ENCODE results near the gene HID1.

The HID1 gene

DNA sequence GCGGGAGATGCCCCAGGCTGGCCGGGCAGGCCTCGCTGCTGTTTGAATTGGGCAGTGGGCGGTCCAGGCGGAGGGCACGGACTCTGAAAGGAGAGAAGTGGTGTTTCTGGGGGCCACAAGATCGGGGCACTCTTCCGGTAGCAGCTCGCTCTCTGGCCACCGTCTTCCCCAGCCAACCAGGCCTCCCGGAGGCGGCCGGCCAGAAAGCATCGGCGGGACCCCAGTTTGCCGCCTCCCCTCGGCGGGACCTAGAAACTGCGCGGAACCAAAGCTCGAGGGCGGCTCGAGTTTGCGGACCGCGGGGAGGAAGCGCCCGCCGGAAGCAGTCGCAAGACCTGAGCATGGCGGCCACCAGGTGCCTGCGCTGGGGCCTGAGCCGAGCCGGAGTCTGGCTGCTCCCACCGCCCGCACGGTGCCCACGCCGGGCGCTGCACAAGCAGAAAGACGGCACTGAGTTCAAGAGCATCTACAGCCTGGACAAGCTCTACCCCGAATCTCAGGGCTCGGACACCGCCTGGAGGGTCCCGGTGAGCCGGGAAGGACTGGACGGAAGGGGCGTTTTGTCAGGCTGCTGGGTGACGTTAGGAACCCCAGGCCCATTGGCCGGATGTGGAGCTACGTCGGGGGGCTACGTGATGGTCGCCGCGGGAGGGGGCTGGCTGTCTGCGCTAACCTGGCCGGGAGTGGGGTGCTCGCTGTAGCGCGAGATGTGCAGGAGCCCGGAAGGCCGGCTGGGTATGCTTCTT, 40.0 kb upstream of the HID1 start, which contains the start of gene MRPL58:
Gene MRPL58 (plus strand): TSS at position 325 of the 746 bp plus-strand sequence. CDS start 17 bp downstream, at position 342.
- DNase-seq (ENCODE audit: low read depth) = peak; percentile 94
- peak within 1 kb of the TSS; percentile 92 for H3K4me3 ChIP-seq (ENCODE audit: low read depth, low read length)

GRCh38 chr17:75012096-75012345, 39.5 kb upstream of the HID1 start:
- TF ChIP-seq CTCF (IDR thresholded peaks at IDR 0.05; ENCODE audit: low read depth, low read length) (no peak), MYC (IDR thresholded peaks at IDR 0.05; ENCODE audit: low read depth, low read length) (no peak), POLR2A (IDR thresholded peaks at IDR 0.05; ENCODE audit: extremely low read depth, insufficient read length) (no peak)
- TF ChIP-seq, protein P1, sequence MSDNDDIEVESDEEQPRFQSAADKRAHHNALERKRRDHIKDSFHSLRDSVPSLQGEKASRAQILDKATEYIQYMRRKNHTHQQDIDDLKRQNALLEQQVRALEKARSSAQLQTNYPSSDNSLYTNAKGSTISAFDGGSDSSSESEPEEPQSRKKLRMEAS (IDR thresholded peaks at IDR 0.05; ENCODE audit: low read depth, low read length) = no peak
- H3K4me3 ChIP-seq (ENCODE audit: low read depth, low read length) = peak overlapping the region; percentile 92
- DNase-seq (ENCODE audit: low read depth) = no peak

More for the DNA sequence above, 40.0 kb upstream of the HID1 start, which contains the start of gene MRPL58:
- TF ChIP-seq, protein P1 (IDR thresholded peaks at IDR 0.05; ENCODE audit: low read depth, low read length) = peak; percentile 64
- TF ChIP-seq MYC (IDR thresholded peaks at IDR 0.05; ENCODE audit: low read depth, low read length) (peak; percentile 88), CTCF (IDR thresholded peaks at IDR 0.05; ENCODE audit: low read depth, low read length) (peak; percentile 37), POLR2A (IDR thresholded peaks at IDR 0.05; ENCODE audit: extremely low read depth, insufficient read length) (peak; percentile 77)

DNA sequence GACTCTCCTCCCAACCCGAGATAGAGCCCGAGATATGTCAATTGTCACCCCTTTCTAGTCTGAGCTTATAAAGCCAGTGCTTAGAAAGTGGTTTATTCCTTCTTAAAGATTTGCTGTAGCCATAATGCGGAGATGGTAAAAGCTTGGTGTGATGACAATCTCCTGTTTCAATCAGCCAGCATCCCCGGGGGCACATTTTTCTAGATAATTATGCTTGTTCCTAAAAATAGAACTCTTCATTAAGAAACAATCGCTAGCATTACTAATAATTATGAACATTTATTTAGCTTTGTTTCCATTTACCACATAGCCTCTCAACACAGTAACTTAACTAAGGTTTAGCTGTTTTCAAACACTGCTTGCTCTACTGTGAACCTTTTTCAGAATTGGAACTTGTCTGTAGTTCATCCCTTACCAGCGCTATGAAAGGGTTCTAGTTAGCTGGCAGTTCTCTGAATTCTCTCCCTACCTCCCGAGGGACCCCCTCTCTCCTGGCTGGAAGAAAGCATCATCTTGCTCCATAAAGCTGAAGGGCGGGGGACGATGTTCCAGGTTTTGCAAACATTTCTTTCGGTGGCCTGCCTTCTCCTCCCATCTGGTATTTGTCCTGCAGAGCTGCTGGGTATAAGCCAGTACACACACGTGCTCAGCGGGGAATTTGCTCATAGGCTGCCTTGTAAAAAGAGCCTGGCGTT, 39.0 kb upstream of the HID1 start:
- no peak for DNase-seq (ENCODE audit: low read depth)
- peak overlapping the region; percentile 92 for H3K4me3 ChIP-seq (ENCODE audit: low read depth, low read length)
- TF ChIP-seq POLR2A (IDR thresholded peaks at IDR 0.05; ENCODE audit: extremely low read depth, insufficient read length) (no peak), MYC (IDR thresholded peaks at IDR 0.05; ENCODE audit: low read depth, low read length) (no peak)

DNA sequence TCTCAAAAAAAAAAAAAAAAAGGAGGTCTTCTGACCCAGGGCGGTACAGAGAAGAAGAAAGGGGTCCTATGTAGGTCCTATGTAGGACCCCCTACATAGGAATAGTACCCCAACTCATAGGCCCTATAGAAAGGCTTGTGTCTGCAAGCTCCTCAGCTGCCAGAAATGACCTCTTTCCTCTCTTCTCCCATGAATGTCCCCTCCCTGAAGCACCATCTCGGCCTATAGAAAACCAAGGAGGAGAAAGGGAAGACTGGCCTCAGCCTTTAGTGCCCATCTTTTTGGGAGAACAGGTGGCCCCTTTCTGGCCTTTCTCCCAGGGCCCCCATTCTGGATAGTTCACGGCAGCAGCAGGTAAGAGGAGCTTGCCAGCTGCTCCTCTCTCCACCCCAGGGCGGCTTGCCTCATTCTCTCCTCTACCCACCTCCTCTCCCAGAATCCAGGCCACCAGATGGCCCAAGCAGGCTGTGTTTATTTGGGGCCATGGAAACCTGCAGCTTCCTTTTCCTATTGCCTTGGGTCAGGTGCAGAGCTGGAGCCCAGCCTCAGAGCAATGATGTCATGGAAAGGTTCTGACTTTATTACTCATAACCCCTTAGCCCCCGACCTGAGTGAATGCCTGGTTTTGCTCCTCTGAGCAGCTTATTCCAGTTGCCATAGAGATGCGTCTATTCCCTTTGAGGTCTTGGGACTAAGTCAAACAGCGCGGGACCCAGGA, 38.3 kb upstream of the HID1 start:
- H3K4me3 ChIP-seq (ENCODE audit: low read depth, low read length) = no peak overlapping the region
- no peak for DNase-seq (ENCODE audit: low read depth)
- TF ChIP-seq MYC (IDR thresholded peaks at IDR 0.05; ENCODE audit: low read depth, low read length) = no peak
- TF ChIP-seq CTCF (IDR thresholded peaks at IDR 0.05; ENCODE audit: low read depth, low read length) = no peak
- TF ChIP-seq, protein P1 (IDR thresholded peaks at IDR 0.05; ENCODE audit: low read depth, low read length) = no peak
- TF ChIP-seq POLR2A (IDR thresholded peaks at IDR 0.05; ENCODE audit: extremely low read depth, insufficient read length) = no peak

- TF ChIP-seq, protein P1 (IDR thresholded peaks at IDR 0.05; ENCODE audit: low read depth, low read length) = no peak
- TF ChIP-seq CTCF (IDR thresholded peaks at IDR 0.05; ENCODE audit: low read depth, low read length) (no peak), MYC (IDR thresholded peaks at IDR 0.05; ENCODE audit: low read depth, low read length) (no peak), POLR2A (IDR thresholded peaks at IDR 0.05; ENCODE audit: extremely low read depth, insufficient read length) (no peak)
- no peak overlapping the region for H3K4me3 ChIP-seq (ENCODE audit: low read depth, low read length)
- no peak for DNase-seq (ENCODE audit: low read depth)
Measured at GRCh38 chr17:75009139-75009724, 36.7 kb upstream of the HID1 start.
